Stimulated activated CD4-positive, alpha-beta T cell treated with anti-CD3 and anti-CD28 coated beads, Interleukin-4, amount 100 ng/mL, for 24 hours (primary cell): ENCODE measurements around the gene GABRR1.
"Not testable (repeated sequence)": the region's sequence is repeated elsewhere in the genome, so short reads cannot be mapped to it uniquely, and the experiment has no call there.

ENCODE experiments used
- DNase-seq: peaks from one replicate; pipeline ENCODE4 v3.0.0-alpha.2; 2020

The GABRR1 gene

DNA sequence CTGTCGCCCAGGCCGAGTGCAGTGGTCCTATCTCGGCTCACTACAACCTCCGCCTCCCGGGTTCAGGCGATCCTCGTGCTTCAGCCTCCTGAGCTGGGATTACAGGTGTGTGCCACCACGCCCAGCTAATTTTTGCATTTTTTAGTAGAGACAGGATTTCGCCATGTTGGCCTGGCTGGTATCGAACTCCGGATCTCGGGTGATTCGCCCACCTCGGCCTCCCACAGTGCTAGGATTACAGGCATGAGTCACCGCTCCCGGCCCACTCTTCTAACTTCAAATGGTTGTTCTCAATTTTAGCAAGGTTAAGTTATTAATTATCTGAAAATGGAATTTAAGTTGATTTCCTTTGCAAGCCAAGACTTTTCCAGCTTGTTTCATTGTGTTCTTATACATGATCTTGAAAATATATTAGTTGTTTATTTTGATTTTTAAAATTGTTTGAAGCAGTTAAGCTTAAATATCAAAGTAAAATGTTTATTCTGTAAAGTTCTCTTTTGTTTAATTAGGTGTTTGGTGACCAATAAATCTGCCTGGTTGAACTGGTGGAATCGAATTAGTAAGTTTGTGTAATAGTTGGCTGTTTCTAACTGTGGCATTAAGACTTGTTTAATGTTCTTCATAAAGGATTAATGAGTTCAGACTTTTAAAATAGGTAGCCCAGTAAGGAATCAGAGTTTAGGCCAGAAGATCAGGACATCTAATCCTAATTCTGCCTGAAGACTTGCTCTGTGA lies 69.0 kb downstream of the GABRR1 start:
- peak; percentile 30 for DNase-seq

DNA sequence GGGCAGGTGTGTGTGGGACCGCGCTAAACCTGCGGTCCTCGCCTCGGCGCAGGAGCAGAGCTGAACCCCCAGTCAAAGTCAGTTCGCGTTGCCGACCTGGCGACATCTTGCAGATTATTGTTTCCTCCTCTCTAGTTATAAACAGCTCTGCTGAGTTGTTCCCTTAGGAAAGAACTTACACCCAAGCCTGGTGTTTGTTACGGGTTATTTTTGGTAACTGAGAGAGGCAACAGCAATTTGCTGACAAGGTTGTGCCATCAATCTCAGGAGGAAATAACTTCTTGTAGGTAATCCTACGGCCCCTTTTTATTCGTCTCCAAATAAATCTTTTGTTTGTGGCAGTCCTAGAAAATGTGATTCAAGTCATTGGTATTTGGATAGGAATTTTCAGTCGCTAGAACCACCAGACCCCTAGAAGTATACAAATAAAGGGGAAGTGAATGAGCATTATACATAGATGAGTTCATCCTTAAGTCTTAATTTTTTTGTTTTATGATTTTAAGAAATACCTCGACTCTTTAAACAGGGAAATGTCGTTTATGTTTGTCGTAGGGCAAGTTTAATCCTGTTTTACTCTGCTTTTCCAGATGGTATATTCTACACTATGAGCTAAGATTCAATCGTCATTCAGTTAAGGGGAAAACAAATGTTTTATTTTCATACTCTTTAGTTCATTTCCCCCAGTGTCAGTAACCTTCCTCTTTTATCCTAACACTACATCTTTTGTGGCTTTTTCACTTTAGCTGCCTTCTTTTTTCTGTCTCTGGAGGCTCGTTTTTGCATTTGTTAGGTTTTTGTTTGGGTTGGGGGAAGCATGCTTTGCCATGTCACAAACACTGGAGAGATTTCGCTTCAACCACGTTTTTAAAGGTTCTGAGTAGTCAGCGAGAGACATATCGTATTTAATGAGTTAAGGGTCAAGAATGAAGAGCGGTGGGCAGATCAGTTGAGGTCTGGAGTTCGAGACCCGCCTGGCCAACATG lies 70.1 kb downstream of the GABRR1 start:
- peak; percentile 28 for DNase-seq

DNA sequence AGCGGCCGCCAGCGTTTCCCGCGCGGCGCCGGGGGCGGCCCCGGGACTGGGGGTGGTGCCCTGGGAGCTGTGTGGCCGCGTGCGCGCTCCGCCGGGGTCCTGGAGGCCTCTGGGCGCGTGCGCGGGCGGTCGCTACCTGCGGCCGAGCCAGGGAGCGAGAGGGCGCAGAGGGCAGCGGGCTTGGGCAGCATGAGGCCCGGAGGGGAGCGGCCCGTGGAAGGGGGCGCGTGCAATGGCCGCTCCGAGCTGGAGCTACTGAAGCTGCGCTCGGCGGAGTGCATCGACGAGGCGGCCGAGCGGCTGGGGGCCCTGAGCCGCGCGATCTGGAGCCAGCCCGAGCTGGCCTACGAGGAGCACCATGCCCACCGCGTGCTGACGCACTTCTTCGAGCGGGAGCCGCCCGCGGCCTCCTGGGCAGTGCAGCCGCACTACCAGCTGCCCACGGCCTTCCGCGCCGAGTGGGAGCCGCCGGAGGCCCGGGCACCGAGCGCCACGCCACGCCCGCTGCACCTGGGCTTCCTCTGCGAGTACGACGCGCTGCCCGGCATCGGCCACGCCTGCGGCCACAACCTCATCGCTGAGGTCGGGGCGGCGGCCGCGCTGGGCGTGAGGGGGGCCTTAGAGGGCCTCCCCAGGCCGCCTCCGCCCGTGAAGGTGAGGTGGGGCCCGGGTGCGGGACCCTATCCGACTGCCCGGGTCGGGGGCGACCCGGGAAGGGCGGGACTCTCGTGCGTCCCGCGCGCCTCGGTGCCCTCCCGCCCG lies 71.0 kb downstream of the GABRR1 start, which contains the start of gene PM20D2:
Gene PM20D2, plus strand, starts transcription at position 100 of the 762 bp plus-strand sequence. Its CDS starts 90 bp downstream, at position 190.
- peak; percentile 66 for DNase-seq

DNA sequence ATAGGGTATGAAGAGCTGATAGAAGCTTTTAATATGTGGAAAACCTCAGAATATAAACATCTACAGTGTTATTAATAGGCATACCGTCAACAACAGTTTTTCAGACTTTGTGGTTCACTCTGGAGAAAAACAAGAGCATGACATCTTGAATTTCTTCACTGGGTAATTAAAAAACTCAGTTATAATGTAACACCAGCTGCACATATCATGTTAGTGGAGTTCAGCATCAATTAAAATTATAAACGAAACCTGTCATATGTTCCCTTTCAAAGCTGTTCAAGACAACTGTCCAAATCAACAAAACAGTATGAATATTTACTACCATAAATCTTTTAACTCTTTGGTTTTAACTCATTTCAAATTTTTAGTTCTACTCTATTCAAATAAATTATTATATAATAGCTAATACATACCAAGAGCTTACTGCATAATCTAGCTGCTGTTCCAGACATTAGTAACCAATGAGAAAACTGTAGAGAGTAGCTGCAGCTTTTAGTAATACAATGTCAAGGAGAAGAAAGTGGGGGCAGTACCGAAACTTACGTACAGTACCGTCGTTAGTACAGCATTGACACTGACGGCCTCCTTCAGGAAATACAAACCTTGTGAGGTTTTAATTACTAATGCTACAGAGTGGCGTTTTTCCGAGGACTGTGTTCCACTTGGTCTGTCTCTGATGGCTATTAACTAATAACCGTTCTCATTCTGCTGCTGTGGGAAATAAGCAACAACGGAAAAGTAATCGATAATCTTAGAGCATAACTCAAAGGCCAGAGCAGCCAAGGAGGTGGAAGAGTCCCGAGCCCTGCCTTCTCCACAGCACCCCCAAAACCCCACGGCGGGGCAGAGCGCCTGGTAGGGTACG lies 71.8 kb downstream of the GABRR1 start:
- peak; percentile 52 for DNase-seq

DNA sequence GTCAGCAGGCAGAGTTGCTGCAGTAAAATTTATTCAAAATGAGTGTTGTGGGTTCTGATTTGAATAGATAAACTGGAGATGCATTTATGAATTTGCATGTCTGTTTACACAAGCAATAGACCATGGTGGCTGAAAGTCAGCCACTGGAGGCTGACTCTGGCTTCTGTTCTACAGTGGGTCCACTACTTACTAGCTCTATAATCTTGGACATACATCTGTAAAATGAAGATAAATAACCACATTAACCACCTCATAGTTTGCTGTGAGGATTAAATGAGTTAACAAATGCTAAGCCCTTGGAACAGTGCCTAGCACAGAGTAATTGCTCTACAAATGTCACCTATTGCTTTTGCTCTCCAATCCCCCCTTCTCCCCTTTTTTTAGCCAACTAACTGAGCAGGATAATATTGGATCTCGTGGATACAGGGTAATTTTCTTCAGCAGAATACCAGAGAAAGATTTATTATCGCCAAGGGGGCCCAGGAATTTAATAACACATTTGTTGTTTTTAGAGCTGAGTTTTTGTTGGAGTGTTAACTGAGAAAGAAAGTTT lies 72.7 kb downstream of the GABRR1 start:
- DNase-seq = no peak

DNA sequence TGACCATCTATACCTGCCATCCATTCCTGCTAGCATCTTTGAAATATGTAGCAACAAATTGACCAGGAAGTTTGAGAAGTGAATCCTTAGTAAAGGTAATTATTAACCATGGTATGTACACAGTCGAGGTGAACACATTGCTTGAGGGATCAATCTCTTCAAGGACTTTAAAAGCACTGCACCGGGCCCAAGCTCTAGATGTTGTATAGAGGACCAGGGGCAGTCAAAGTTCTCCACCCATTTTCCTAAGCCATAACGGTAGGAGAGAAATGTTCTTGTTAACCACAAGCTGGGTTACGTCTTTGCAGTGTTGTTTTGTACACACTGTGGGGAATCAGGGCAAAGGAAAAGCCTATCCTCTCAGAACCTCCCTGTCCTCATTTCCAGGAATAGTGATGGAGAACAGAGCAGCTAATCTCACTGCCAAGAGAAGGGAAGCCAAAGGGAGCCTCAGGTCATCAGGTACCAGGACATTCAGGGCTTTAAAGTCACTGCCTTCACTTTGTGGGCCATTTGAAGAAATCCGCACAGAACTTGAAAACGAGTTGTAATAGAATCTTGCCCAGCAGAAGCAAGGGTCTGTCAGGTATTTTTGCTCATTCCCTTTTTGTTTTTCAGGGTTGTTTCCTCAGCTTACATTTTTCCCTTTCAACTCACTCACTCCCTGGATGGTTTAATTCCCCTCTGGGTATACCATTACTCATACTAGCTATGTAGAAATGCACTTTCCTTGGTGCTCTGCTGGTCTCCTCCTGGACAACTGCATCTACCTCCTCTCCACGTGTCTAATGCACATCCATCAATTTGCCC lies 76.6 kb downstream of the GABRR1 start:
- no peak for DNase-seq

DNA sequence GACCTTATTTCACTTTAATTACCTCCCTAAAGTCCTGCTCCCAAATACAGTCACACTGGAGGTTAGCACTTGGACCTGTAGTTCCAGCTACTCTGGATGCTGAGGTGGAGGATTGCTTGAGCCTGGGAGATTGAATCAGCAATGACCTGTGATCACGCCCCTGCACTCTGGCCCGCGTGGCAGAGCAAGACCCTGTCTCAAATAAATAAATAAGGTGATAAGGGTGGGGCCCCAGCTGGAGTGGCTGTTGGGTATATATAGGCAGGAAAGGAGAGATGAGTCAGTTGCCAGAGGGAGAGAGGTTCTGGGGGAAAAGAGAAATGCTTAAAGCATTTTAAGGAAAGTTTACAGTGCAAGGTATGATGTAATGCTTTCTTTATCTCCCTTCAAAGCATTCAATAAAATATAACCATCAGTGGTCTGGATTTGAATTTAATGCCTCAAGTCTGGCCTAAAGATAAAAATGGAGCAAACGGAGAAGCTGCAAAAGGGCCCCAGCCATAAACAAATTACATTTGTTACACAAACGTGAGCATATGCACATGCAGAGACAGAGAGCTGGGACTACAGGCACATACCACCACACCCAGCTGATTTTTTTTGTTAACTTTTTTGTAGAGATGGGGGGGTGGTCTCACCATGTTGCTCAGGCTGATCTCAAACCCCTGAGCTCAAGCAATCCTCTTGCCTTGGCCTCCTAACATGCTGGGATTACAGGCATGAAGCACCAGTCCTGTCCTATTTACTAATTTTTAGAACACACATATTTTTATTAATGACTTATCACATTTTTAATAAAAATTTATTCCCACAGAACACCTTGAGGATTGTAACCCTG lies 77.4 kb downstream of the GABRR1 start:
- DNase-seq = no peak

DNA sequence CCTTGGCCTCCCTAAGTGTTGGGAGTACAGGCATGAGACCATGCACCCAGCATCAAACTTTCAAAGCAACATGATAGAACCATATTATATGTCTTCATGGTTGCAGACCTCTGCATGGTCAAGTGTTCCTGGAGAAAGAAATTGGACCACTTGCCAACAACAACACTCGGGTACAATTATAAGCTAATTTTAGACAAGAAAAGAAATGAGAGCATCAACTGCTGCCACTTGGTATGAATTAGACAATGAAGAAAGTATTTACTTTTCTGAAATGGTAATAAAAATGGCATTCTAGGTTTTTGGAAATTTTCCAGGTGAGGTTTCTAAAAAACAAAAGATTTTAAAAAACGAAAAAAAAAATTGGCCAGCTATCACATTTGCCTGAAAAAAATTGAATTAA lies 79.0 kb downstream of the GABRR1 start:
- no peak for DNase-seq

DNA sequence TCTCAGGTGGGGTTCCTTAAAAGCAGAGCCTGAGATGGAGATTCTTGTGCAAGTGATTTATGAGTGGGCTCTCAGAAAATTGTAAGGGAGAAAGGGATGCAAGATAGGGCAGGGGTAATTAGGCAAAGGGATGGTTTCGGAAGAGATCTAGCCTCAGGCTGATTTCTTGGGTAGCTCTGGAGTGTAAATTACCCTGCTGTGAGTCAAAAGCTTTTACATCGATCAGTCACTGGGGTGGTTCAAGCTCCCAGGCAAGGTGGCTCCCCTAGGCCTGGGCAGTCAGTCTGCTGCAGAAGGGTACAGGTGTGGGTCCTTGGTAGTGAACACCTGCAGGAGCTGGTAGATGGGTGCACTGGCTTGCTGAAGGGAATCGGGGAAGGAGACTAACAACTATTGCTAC lies 82.4 kb downstream of the GABRR1 start:
- no peak for DNase-seq

DNA sequence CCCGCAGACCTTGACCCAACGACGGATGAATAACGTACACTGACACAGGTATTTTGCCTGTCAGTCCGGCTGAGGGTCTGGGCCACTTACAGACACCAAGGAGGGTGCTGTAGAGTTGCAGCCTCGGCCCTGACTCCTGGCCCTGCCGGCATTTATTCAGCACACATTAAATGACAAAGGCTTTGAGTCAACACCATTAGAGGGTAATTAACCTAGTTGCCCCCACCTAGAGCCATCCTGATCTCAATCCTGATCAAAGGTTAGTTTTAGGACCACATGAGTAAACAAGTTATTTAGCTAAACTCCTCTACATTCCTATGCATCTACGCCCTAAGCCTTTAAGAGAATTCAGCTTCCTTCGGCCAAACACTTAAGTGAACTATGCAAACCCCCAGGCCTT lies 83.2 kb downstream of the GABRR1 start:
- no peak for DNase-seq

DNA sequence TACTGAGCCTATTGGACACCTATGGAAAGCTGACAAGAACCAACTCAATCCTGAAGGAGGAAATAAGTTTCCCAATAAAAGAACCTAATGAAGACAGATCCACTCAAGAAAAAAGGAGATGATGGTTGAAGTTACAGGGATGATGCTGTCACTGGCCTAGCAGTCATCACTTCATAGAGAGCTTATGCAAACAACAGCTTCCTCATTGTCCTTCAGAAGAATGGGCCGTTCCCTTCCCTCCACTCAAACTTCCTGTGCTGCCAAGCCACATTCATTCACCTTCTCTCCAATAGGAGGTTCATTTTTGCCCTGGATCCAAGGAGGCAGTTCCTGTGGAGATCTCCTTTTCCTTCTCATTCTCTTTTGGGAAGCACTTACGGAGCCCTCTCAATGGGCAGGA lies 85.1 kb downstream of the GABRR1 start:
- no peak for DNase-seq

DNA sequence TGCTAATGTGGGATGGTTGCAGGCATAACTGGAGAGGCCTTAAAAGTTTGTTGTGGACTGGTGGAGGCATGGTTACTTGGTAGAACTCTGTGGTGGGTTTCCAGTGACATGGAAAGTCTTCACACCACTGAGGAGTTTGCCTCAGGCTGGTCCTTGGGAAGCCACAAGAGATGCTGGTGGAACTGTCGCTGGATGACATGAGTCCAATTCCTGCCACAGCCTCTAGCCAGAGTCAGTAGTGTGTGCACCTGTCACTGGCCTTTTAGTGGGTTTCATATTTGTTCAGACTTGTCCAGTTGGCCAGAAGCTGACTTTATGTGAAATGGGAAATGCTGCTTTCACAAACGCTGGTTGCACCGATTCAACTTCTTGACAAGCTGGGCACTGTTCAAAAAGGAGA lies 85.6 kb downstream of the GABRR1 start:
- DNase-seq = no peak

DNA sequence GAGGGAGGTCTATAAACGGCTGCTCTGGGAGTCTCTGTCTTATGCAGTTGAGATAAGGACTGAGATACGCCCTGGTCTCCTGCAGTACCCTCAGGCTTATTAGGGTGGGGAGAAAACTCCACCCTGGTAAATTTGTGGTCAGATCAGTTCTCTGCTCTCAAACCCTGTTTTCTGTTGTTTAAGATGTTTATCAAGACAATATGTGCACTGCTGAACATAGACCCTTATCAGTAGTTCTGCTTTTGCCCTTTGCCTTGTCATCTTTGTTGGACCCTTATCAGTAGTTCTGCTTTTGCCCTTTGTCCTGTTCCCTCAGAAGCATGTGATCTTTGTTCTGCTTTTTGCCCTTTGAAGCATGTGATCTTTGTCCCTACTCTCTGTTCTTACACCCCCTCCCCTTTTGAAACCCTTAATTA lies 88.9 kb downstream of the GABRR1 start:
- not testable (repeated sequence) for DNase-seq
